ENCODE data around the gene NOCT. TPM values are rescaled to one million over a fixed set of nuclear protein-coding genes. Genes with fewer than 3 reads are reported as not detected.

Gene NOCT
- total RNA-seq = 4.2 TPM

GRCh38 chr4:139015269-139015947 is at the start of gene NOCT:
Gene NOCT (plus strand): TSS chr4:139015781. CDS start chr4:139015982, 201 bp downstream.
- Histone ChIP-seq H3K27ac (peak within 1 kb of the TSS; percentile 93), H3K36me3 (no peaks in the 10 kb centered on the region), H3K9me3 (no peaks in the 10 kb centered on the region), H3K27me3 (no peaks in the 10 kb centered on the region), H3K4me1 (peaks cover 24% of the 10 kb centered on the region), H3K4me3 (peak within 1 kb of the TSS; percentile 58 to 85)
- DNase-seq (ENCODE audit: extremely low spot score in 2 of 2) = peak in 1 of 2 donors; percentile 94
- TF ChIP-seq POLR2AphosphoS5 (IDR thresholded peaks at IDR 0.05; ENCODE audit: insufficient read depth in 1 of 2, low read depth in 1 of 2) = peak; percentile 82 to 93
- TF ChIP-seq POLR2A (IDR thresholded peaks at IDR 0.05) = peak in 1 of 2 donors; percentile 66
- TF ChIP-seq CTCF (IDR thresholded peaks at IDR 0.05) = peak in 1 of 3 experiments; percentile 39
- intact Hi-C loops (cut with DNase I) = no loop called here

- Histone ChIP-seq H3K27ac (no peak overlapping the region), H3K36me3 (no peaks in the 10 kb centered on the region), H3K27me3 (no peaks in the 10 kb centered on the region), H3K4me3 (no peak overlapping the region), H3K4me1 (no peaks in the 10 kb centered on the region), H3K9me3 (no peaks in the 10 kb centered on the region)
- intact Hi-C loops (cut with DNase I) = no loop called here
- DNase-seq (ENCODE audit: extremely low spot score in 2 of 2) = no peak
- no peak for TF ChIP-seq CTCF (IDR thresholded peaks at IDR 0.05)
- no peak for TF ChIP-seq POLR2A (IDR thresholded peaks at IDR 0.05)
- no peak for TF ChIP-seq POLR2AphosphoS5 (IDR thresholded peaks at IDR 0.05; ENCODE audit: insufficient read depth in 1 of 2, low read depth in 1 of 2)
Observed at GRCh38 chr4:138967313-138967712, 48.3 kb upstream of the NOCT start.

- H3K4me1 ChIP-seq = no peaks in the 10 kb centered on the region
- no peak for TF ChIP-seq CTCF (IDR thresholded peaks at IDR 0.05)
- TF ChIP-seq POLR2A (IDR thresholded peaks at IDR 0.05) = no peak
- TF ChIP-seq POLR2AphosphoS5 (IDR thresholded peaks at IDR 0.05; ENCODE audit: insufficient read depth in 1 of 2, low read depth in 1 of 2) = no peak
- H3K27me3 ChIP-seq = no peaks in the 10 kb centered on the region
- H3K4me3 ChIP-seq = no peak overlapping the region
- no peak for DNase-seq (ENCODE audit: extremely low spot score in 2 of 2)
- no peaks in the 10 kb centered on the region for H3K9me3 ChIP-seq
- H3K36me3 ChIP-seq = no peaks in the 10 kb centered on the region
- intact Hi-C loops (cut with DNase I) = no loop called here
- no peak overlapping the region for H3K27ac ChIP-seq
Observed at GRCh38 chr4:138972956-138973801, 42.4 kb upstream of the NOCT start.

GRCh38 chr4:138975225-138975624 is 40.4 kb upstream of the NOCT start:
- no peak overlapping the region for H3K4me3 ChIP-seq
- no peaks in the 10 kb centered on the region for H3K27me3 ChIP-seq
- H3K4me1 ChIP-seq = no peaks in the 10 kb centered on the region
- intact Hi-C loops (cut with DNase I) = no loop called here
- no peak for DNase-seq (ENCODE audit: extremely low spot score in 2 of 2)
- no peaks in the 10 kb centered on the region for H3K9me3 ChIP-seq
- no peak overlapping the region for H3K27ac ChIP-seq
- no peaks in the 10 kb centered on the region for H3K36me3 ChIP-seq
- TF ChIP-seq POLR2AphosphoS5 (IDR thresholded peaks at IDR 0.05; ENCODE audit: insufficient read depth in 1 of 2, low read depth in 1 of 2) = no peak
- TF ChIP-seq CTCF (IDR thresholded peaks at IDR 0.05) = no peak
- no peak for TF ChIP-seq POLR2A (IDR thresholded peaks at IDR 0.05)

All from vagina (tissue), 2 donors.